HepG2 (cell line): ENCODE data around the gene CARS2. TPM values are rescaled to one million over a fixed set of nuclear protein-coding genes. Genes with fewer than 3 reads are reported as not detected.

Experiments used
- ATF7-NPFF ChIP-seq: sonication (generic); formaldehyde crosslinking; IDR thresholded peaks from 2 replicates; pipeline ENCODE4 v1.8.1; 2023; ENCODE audit warnings: mild to moderate bottlenecking, low read depth, missing genetic modification reagents, moderate library complexity
- ELF1 ChIP-seq: sonication (generic); formaldehyde crosslinking; IDR thresholded peaks from 2 replicates; pipeline ENCODE4 v1.4.0; 2020; ENCODE audit warnings: missing genetic modification reagents
- HMGA1 ChIP-seq: sonication (generic); formaldehyde crosslinking; conservative IDR thresholded peaks from 2 replicates; pipeline ENCODE4 v1.4.0; 2020; ENCODE audit warnings: missing genetic modification reagents
- HOXD1 ChIP-seq: sonication (generic); formaldehyde crosslinking; IDR thresholded peaks from 2 replicates; pipeline ENCODE4 v1.5.0; 2020; ENCODE audit warnings: missing genetic modification reagents
- JUN ChIP-seq: sonication (generic); formaldehyde crosslinking; IDR thresholded peaks from 2 replicates; pipeline ENCODE4 v1.4.0; 2020; ENCODE audit warnings: mild to moderate bottlenecking, missing genetic modification reagents
- NCOA1 ChIP-seq: sonication (generic); formaldehyde crosslinking; IDR thresholded peaks from 2 replicates; pipeline ENCODE4 v1.9.0; 2021; ENCODE audit warnings: missing genetic modification reagents
- NR3C1 ChIP-seq: sonication (generic); formaldehyde crosslinking; IDR thresholded peaks from 2 replicates; pipeline ENCODE4 v1.4.0; 2020; ENCODE audit warnings: missing genetic modification reagents
- RARA ChIP-seq: IDR thresholded peaks from 2 replicates; pipeline ENCODE4 v1.6.1; 2016; ENCODE audit warnings: missing genetic modification reagents, missing compliant biosample characterization
- SMAD9 ChIP-seq: sonication (generic); formaldehyde crosslinking; IDR thresholded peaks from 2 replicates; pipeline ENCODE4 v1.5.1; 2020; ENCODE audit warnings: mild to moderate bottlenecking, missing genetic modification reagents
- SMC3 ChIP-seq: IDR thresholded peaks from 2 replicates; pipeline ENCODE4 v1.6.1; 2011; ENCODE audit warnings: low read length, improper control_type of control experiment
- TBL1XR1 ChIP-seq: fragments of 150-350 bp; IDR thresholded peaks from 2 replicates; pipeline ENCODE4 v1.6.1; 2014; ENCODE audit warnings: borderline replicate concordance, low read length; ENCODE audit not compliant: partially characterized antibody
- TSC22D2 ChIP-seq: sonication (generic); formaldehyde crosslinking; IDR thresholded peaks from 2 replicates; pipeline ENCODE4 v1.5.1; 2020; ENCODE audit warnings: missing genetic modification reagents, mild to moderate bottlenecking, borderline replicate concordance
- ZGPAT ChIP-seq: IDR thresholded peaks from 2 replicates; pipeline ENCODE4 v1.6.1; 2016; ENCODE audit warnings: mild to moderate bottlenecking
- ZNF407 ChIP-seq: sonication (generic); formaldehyde crosslinking; IDR thresholded peaks from one replicate; pipeline ENCODE4 v1.5.1; 2020; ENCODE audit warnings: mild to moderate bottlenecking, missing genetic modification reagents; ENCODE audit errors: not compliant biosample characterization
- ZNF564 ChIP-seq: sonication (generic); formaldehyde crosslinking; IDR thresholded peaks from 2 replicates; pipeline ENCODE4 v1.8.1; 2023; ENCODE audit warnings: mild to moderate bottlenecking, missing genetic modification reagents
- ZNF768 ChIP-seq: sonication (generic); formaldehyde crosslinking; IDR thresholded peaks from 2 replicates; pipeline ENCODE4 v1.4.0; 2020; ENCODE audit warnings: missing genetic modification reagents
- ZNF878 ChIP-seq: sonication (generic); formaldehyde crosslinking; IDR thresholded peaks from 2 replicates; pipeline ENCODE4 v1.8.1; 2023; ENCODE audit warnings: mild to moderate bottlenecking, missing genetic modification reagents, moderate library complexity
- polyA plus RNA-seq, 8 experiments: library from polyadenylated mRNA; depleted of rRNA in 3 of 8; stranded (reverse) in 7 of 8; unstranded in 1 of 8; fragments of >200 nt; fragmentation: Illumina TruSeq in 4 of 8; extraction: Trizol in 4 of 8; gene quantifications; 2 replicates each; pipeline versions ENCODE4 v1.2.1 to v1.2.3, GENCODE V29; 2011 to 2016; ENCODE audit warnings: low read depth in 4 of 8, missing spikeins in 1 of 8, mixed read lengths in 1 of 8; ENCODE audit not compliant: insufficient read depth in 1 of 8
- total RNA-seq, 5 experiments: library from RNA; depleted of rRNA; stranded (reverse); fragments of >200 nt; fragmentation: Illumina TruSeq; extraction: Trizol; gene quantifications; 2 replicates each; pipeline ENCODE4 v1.2.3, GENCODE V29; 2016; ENCODE audit warnings: low read depth in 1 of 5
- TF ChIP-seq, protein P1 (sequence below): sonication (generic); formaldehyde crosslinking; IDR thresholded peaks from 2 replicates; pipeline ENCODE4 v1.5.0; 2020; ENCODE audit warnings: mild to moderate bottlenecking, missing genetic modification reagents, borderline replicate concordance

CARS2 gene
- total and polyA plus RNA-seq, 2 of the 13 experiments (the other 11 are each of a cell fraction or from before 2014, with no cell fraction given) = 41.1 to 59.3 TPM

- TF ChIP-seq ZNF407 (CRISPR knock-in tag) (no peak), SMC3 (no peak; the same call in 1 of the 2 replicates), JUN (CRISPR knock-in tag) (no peak), HOXD1 (CRISPR knock-in tag) (peak; percentile 84; the same call in 1 of the 2 replicates), RARA (CRISPR knock-in tag) (no peak), ATF7-NPFF (CRISPR knock-in tag) (peak; percentile 28; the same call in 1 of the 2 replicates), ZNF768 (peak; percentile 61), TBL1XR1 (no peak), ZNF564 (CRISPR knock-in tag) (0 out of 2 replicates have a peak, but pooled peaks have one; percentile 51), NCOA1 (CRISPR knock-in tag) (no peak), NR3C1 (CRISPR knock-in tag) (no peak), ELF1 (peak; percentile 71), HMGA1 (no peak), ZGPAT (CRISPR knock-in tag) (peak; percentile 55), TSC22D2 (no peak), SMAD9 (CRISPR knock-in tag) (no peak; the same call in 1 of the 2 replicates), ZNF878 (no peak; the same call in 1 of the 2 replicates)
- TF ChIP-seq, protein P1, sequence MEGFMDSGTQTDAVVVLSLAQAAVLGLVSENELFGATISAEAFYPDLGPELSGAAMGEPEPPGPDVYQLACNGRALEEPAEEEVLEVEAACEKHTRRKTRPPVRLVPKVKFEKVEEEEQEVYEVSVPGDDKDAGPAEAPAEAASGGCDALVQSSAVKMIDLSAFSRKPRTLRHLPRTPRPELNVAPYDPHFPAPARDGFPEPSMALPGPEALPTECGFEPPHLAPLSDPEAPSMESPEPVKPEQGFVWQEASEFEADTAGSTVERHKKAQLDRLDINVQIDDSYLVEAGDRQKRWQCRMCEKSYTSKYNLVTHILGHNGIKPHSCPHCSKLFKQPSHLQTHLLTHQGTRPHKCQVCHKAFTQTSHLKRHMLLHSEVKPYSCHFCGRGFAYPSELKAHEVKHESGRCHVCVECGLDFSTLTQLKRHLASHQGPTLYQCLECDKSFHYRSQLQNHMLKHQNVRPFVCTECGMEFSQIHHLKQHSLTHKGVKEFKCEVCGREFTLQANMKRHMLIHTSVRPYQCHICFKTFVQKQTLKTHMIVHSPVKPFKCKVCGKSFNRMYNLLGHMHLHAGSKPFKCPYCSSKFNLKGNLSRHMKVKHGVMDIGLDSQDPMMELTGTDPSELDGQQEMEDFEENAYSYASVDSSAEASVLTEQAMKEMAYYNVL (CRISPR knock-in tag) = 0 out of 2 replicates have a peak, but pooled peaks have one; percentile 48
Observed at GRCh38 chr13:110715395-110716246, 9.7 kb upstream of the CARS2 start (continued).
